GM10266 (cell line): Measurements from ENCODE around the gene ZIC3.

Experiments used
- DNase-seq: peaks from one replicate; pipeline ENCODE4 v3.0.0; 2012; ENCODE audit errors: extremely low spot score
- TF ChIP-seq, protein P1 (sequence below): IDR thresholded peaks from 2 replicates; pipeline ENCODE4 v1.5.1; 2012; ENCODE audit warnings: mild to moderate bottlenecking, low read depth; ENCODE audit not compliant: control insufficient read depth, insufficient read depth; ENCODE audit errors: missing control alignments

The ZIC3 gene

DNA sequence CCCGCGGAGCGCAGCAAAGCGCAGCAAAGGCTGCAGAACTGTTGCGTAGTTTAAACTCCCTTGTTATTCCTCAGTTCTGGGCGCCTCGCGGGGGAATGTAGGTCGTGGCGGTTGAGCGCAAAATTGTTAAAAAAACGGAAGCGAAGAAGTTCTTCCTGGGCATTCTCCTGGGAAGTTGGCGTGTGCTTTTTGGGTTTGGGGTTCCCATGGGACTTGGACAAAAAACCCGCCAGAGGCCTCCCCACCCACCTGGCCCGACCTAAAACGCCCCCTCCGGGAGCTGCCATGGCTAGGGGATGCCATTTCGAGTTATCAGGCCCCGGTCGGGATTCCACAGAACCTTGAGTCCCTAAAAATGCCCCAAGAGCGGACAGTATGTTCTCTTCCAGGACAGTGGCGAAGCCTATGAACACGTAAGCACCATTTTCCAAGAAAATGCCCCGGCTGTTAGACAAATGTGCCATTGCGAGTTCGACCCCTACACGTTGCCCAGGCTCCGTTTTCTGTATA lies 8.9 kb downstream of the ZIC3 start:
- TF ChIP-seq, protein P1, sequence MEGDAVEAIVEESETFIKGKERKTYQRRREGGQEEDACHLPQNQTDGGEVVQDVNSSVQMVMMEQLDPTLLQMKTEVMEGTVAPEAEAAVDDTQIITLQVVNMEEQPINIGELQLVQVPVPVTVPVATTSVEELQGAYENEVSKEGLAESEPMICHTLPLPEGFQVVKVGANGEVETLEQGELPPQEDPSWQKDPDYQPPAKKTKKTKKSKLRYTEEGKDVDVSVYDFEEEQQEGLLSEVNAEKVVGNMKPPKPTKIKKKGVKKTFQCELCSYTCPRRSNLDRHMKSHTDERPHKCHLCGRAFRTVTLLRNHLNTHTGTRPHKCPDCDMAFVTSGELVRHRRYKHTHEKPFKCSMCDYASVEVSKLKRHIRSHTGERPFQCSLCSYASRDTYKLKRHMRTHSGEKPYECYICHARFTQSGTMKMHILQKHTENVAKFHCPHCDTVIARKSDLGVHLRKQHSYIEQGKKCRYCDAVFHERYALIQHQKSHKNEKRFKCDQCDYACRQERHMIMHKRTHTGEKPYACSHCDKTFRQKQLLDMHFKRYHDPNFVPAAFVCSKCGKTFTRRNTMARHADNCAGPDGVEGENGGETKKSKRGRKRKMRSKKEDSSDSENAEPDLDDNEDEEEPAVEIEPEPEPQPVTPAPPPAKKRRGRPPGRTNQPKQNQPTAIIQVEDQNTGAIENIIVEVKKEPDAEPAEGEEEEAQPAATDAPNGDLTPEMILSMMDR: no peak
- no peak for DNase-seq

DNA sequence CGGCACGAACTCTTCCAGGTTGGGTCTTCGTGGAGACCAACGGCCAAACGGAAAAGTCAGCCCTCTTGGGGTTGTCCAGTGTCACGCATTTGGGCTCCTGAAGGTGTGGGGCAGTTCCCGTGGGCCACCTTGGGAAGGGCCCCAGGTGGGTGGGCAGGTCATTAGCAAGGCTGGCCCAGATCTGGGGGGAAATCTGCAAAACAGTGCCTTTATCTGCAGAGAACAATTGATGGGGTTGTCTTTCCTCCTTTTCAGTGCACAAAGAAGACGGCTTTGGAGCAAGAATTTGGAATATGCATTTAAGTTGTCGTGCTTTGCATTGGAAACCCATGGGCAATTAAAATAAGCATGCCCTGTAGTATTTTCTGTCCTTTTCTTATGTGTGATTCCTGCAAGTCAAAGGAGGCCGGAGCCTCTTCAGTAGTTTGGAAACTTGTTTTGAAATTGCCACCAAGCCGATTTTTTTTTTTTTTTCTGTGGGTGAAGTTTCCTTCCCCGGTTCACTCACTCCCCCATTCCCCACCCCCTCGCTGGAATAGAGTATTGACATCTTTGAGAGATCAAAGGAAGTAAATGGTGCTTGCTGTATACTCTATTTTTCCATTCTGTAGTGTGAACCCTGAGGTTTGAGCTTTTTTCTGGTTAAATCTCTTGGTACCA lies 9.8 kb downstream of the ZIC3 start:
- DNase-seq: no peak

DNA sequence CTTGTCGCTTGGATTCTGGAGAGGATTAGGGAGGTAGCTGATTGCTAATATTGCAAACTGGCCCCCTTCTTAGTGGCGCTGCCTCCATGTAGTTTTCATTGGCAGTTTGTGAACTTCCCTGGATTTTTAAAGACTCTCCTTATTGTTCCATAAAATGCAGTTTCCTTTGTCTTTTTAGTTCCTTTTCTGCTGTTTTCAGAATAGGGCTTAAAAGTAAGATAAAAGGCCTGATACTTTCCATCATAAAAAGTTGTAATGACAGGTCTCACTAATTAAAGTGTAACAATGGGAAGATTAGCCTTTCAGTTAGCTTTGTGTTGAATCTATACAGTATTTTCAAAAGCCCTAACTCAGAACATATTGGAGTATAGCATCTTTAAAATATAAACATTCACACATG lies 21.2 kb downstream of the ZIC3 start:
- TF ChIP-seq, protein P1: no peak
- no peak for DNase-seq

More for the DNA sequence above, 9.8 kb downstream of the ZIC3 start:
- TF ChIP-seq, protein P1: no peak

DNA sequence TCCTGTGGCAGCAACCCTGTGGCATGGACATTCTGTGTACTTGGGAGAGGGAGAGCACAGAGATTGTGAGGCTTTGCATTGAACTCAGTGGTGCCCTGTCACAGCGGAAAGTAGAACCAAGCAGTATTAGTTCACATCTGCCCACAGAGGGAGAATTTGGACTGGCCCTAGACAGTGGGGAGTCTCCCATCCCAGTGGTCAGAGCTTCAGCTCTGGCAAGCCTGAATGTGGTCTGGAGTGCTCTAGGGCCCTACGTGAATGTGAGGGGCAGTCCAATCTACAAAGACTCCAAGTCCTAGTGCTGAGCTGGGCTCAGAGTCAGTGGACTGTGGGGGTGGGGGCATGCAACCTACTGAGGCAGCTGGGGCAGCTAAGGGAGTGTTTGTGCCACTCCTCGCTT lies 34.8 kb downstream of the ZIC3 start:
- TF ChIP-seq, protein P1: no peak

More for the DNA sequence above, 34.8 kb downstream of the ZIC3 start:
- DNase-seq: no peak
